ENCODE data around the gene KLF13.

DNA sequence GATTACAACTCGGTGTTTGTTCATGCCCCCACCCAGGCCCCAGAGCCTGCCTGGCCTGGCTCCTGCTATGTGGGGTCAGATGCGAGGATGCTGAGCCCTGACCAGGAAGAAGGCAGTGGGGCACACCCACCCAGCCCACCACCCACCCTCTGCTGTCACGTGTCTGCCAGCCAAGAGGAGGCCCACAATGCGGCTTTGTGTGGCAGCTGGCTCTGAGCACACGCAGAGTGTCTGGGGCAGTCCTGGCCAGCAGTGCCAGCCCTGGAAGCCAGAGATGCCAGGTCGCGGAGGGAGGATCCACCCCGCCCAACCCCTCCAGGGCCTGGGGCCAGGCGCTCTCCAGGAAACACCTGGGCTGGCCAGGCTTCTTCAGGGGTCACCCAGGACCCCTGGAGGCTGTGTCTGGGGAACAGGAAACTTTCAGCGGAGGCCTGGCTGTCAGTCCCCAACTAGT lies 26.4 kb upstream of the KLF13 start:
- TF ChIP-seq, protein P1, sequence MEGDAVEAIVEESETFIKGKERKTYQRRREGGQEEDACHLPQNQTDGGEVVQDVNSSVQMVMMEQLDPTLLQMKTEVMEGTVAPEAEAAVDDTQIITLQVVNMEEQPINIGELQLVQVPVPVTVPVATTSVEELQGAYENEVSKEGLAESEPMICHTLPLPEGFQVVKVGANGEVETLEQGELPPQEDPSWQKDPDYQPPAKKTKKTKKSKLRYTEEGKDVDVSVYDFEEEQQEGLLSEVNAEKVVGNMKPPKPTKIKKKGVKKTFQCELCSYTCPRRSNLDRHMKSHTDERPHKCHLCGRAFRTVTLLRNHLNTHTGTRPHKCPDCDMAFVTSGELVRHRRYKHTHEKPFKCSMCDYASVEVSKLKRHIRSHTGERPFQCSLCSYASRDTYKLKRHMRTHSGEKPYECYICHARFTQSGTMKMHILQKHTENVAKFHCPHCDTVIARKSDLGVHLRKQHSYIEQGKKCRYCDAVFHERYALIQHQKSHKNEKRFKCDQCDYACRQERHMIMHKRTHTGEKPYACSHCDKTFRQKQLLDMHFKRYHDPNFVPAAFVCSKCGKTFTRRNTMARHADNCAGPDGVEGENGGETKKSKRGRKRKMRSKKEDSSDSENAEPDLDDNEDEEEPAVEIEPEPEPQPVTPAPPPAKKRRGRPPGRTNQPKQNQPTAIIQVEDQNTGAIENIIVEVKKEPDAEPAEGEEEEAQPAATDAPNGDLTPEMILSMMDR (conservative IDR thresholded peaks at IDR 0.05 in 1 of 2, IDR thresholded peaks at IDR 0.05 in 1 of 2; ENCODE audit: low read depth in 1 of 2, low read length in 2 of 2) = no peak
- TF ChIP-seq EZH2 (IDR thresholded peaks at IDR 0.05; ENCODE audit: low read length, missing control alignments) = no peak
